Astrocyte (in vitro differentiated cells and primary cell): Measurements from ENCODE around the gene CELF1. TPM values are rescaled to one million over a fixed set of nuclear protein-coding genes. Genes with fewer than 3 reads are reported as not detected.

Source experiments
- DNase-seq: peaks from one replicate; pipeline ENCODE4 v3.0.0-alpha.2; 2010; ENCODE audit warnings: low read depth
- FAIRE-seq: peaks from 2 replicates; lab custom pipeline; 2011; peaks lifted over from hg19 to GRCh38; lab: Jason Lieb, UNC
- H2AFZ ChIP-seq: 2 replicates; pipeline ENCODE4 v1.6.0; 2012; ENCODE audit warnings: low read depth, low read length, inconsistent platforms
- H3K27ac ChIP-seq: 2 replicates; pipeline ENCODE4 v1.5.1; 2011; ENCODE audit warnings: low read depth, low read length, inconsistent platforms
- H3K27me3 ChIP-seq: 2 replicates; pipeline ENCODE4 v1.6.0; 2011; ENCODE audit warnings: low read length, inconsistent platforms; ENCODE audit not compliant: insufficient read depth
- H3K36me3 ChIP-seq: 2 replicates; pipeline ENCODE4 v1.5.1; 2011; ENCODE audit warnings: low read length, inconsistent platforms; ENCODE audit not compliant: insufficient read depth
- H3K4me1 ChIP-seq: 2 replicates; pipeline ENCODE4 v1.5.1; 2011; ENCODE audit warnings: low read length, inconsistent platforms; ENCODE audit not compliant: insufficient read depth
- H3K4me2 ChIP-seq: 2 replicates; pipeline ENCODE4 v1.6.0; 2012; ENCODE audit warnings: low read length, inconsistent platforms
- H3K4me3 ChIP-seq: 2 replicates; pipeline ENCODE4 v1.5.1; 2011; ENCODE audit warnings: low read depth, mild to moderate bottlenecking, low read length, inconsistent platforms; ENCODE audit not compliant: insufficient read depth
- H3K79me2 ChIP-seq: 2 replicates; pipeline ENCODE4 v1.6.0; 2012; ENCODE audit warnings: mild to moderate bottlenecking, low read length, inconsistent platforms; ENCODE audit not compliant: insufficient read depth
- H3K9ac ChIP-seq: 2 replicates; pipeline ENCODE4 v1.6.0; 2012; ENCODE audit warnings: mild to moderate bottlenecking, low read length, inconsistent platforms
- H3K9me3 ChIP-seq: 2 replicates; pipeline ENCODE4 v1.5.1; 2012; ENCODE audit warnings: low read depth, mild to moderate bottlenecking, low read length, inconsistent platforms; ENCODE audit not compliant: insufficient read depth
- H4K20me1 ChIP-seq: 2 replicates; pipeline ENCODE4 v1.6.0; 2012; ENCODE audit warnings: low read length, inconsistent platforms; ENCODE audit not compliant: insufficient read depth
- H3K27ac Mint-ChIP-seq: one replicate; pipeline ENCODE4 v1.8.0; 2021; ENCODE audit warnings: mild to moderate bottlenecking, mixed read lengths; ENCODE audit not compliant: unreplicated experiment
- H3K27me3 Mint-ChIP-seq: one replicate; pipeline ENCODE4 v1.8.0; 2021; ENCODE audit warnings: low read depth, mixed read lengths; ENCODE audit not compliant: unreplicated experiment
- H3K36me3 Mint-ChIP-seq: one replicate; pipeline ENCODE4 v1.8.0; 2021; ENCODE audit warnings: low read depth, mixed read lengths; ENCODE audit not compliant: unreplicated experiment
- H3K4me1 Mint-ChIP-seq: one replicate; pipeline ENCODE4 v1.8.0; 2021; ENCODE audit warnings: low read depth, mixed read lengths; ENCODE audit not compliant: unreplicated experiment
- H3K4me3 Mint-ChIP-seq: one replicate; pipeline ENCODE4 v1.8.0; 2021; ENCODE audit warnings: mild to moderate bottlenecking, moderate library complexity, mixed read lengths; ENCODE audit not compliant: unreplicated experiment
- H3K9me3 Mint-ChIP-seq: one replicate; pipeline ENCODE4 v1.8.0; 2021; ENCODE audit warnings: mild to moderate bottlenecking, mixed read lengths; ENCODE audit not compliant: unreplicated experiment
- CTCF ChIP-seq: IDR thresholded peaks from 2 replicates; pipeline ENCODE4 v1.5.1; 2011; ENCODE audit warnings: low read depth, mild to moderate bottlenecking, inconsistent platforms, low read length, moderate library complexity; ENCODE audit not compliant: insufficient read depth
- EZH2 ChIP-seq: IDR thresholded peaks from 2 replicates; pipeline ENCODE4 v1.6.1; 2012; ENCODE audit warnings: mild to moderate bottlenecking, low read length, inconsistent platforms; ENCODE audit not compliant: insufficient read depth
- total RNA-seq: library from RNA; stranded (reverse); gene quantifications from 2 replicates; pipeline ENCODE4 v1.2.1, GENCODE V29; 2021

The CELF1 gene
- total RNA-seq, 1 donor from 2014 or later = 101 TPM

- Mint-ChIP-seq H3K9me3 (no peaks in the 10 kb centered on the region), H3K27ac (no peak overlapping the region), H3K27me3 (no peaks in the 10 kb centered on the region), H3K36me3 (peaks cover 9% of the 10 kb centered on the region), H3K4me1 (no peaks in the 10 kb centered on the region), H3K4me3 (no peak overlapping the region)
- DNase-seq = no peak
- no peaks in the 10 kb centered on the region for H3K79me2 ChIP-seq
- H3K4me2 ChIP-seq = no peak overlapping the region
- TF ChIP-seq EZH2 = no peak
- TF ChIP-seq CTCF = no peak
- H3K9ac ChIP-seq = no peak overlapping the region
- no peaks in the 10 kb centered on the region for H3K36me3 ChIP-seq
- no peaks in the 10 kb centered on the region for H3K4me1 ChIP-seq
- no peak overlapping the region for H2AFZ ChIP-seq
- H3K27me3 ChIP-seq = no peaks in the 10 kb centered on the region
- H3K4me3 ChIP-seq = no peak overlapping the region
- FAIRE-seq = no peak
- no peak overlapping the region for H3K27ac ChIP-seq
- H4K20me1 ChIP-seq = no peaks in the 10 kb centered on the region
- no peaks in the 10 kb centered on the region for H3K9me3 ChIP-seq
Observed at GRCh38 chr11:47451436-47451835, 101.5 kb downstream of the CELF1 start.

GRCh38 chr11:47449541-47449940 is 103.4 kb downstream of the CELF1 start:
- TF ChIP-seq CTCF (no peak), EZH2 (no peak)
- Histone ChIP-seq H3K9ac (no peak overlapping the region), H4K20me1 (no peaks in the 10 kb centered on the region), H2AFZ (no peak overlapping the region), H3K79me2 (no peaks in the 10 kb centered on the region), H3K27ac (no peak overlapping the region), H3K36me3 (no peaks in the 10 kb centered on the region), H3K4me3 (no peak overlapping the region), H3K4me1 (no peaks in the 10 kb centered on the region), H3K4me2 (no peak overlapping the region), H3K9me3 (no peaks in the 10 kb centered on the region), H3K27me3 (no peaks in the 10 kb centered on the region)
- Mint-ChIP-seq H3K9me3 (no peaks in the 10 kb centered on the region), H3K27me3 (no peaks in the 10 kb centered on the region), H3K36me3 (peaks cover 8% of the 10 kb centered on the region), H3K27ac (no peak overlapping the region), H3K4me1 (no peaks in the 10 kb centered on the region), H3K4me3 (no peak overlapping the region)
- no peak for DNase-seq
- FAIRE-seq = no peak

GRCh38 chr11:47448566-47449427 is 104.1 kb downstream of the CELF1 start, which contains the start of gene RAPSN:
Gene RAPSN, minus strand, starts transcription at chr11:47449136. Its CDS starts 172 bp downstream, at chr11:47448964.
- no peak within 1 kb of the TSS for H3K27ac ChIP-seq
- no peak for FAIRE-seq

More at GRCh38 chr11:47448566-47449427, 104.1 kb downstream of the CELF1 start, which contains the start of gene RAPSN:
- H3K79me2 ChIP-seq = no peaks in the 10 kb centered on the region
- TF ChIP-seq CTCF (no peak), EZH2 (no peak)
- no peak for DNase-seq
- H3K27me3 Mint-ChIP-seq = no peaks in the 10 kb centered on the region
- H3K4me3 ChIP-seq = no peak within 1 kb of the TSS
- H2AFZ ChIP-seq = no peak within 1 kb of the TSS
- no peaks in the 10 kb centered on the region for H3K4me1 ChIP-seq
- H3K4me3 Mint-ChIP-seq = no peak within 1 kb of the TSS
- H3K9me3 Mint-ChIP-seq = no peaks in the 10 kb centered on the region
- no peaks in the 10 kb centered on the region for H3K36me3 ChIP-seq
- H3K27me3 ChIP-seq = no peaks in the 10 kb centered on the region
- H3K9me3 ChIP-seq = no peaks in the 10 kb centered on the region
- no peaks in the 10 kb centered on the region for H3K4me1 Mint-ChIP-seq
- no peak within 1 kb of the TSS for H3K27ac Mint-ChIP-seq
- no peak within 1 kb of the TSS for H3K4me2 ChIP-seq
- H3K36me3 Mint-ChIP-seq = peaks cover 8% of the 10 kb centered on the region
- H3K9ac ChIP-seq = no peak within 1 kb of the TSS
- no peaks in the 10 kb centered on the region for H4K20me1 ChIP-seq
